ENCODE data around the gene NUP62CL. TPM values are rescaled to one million over a fixed set of nuclear protein-coding genes. Genes with fewer than 3 reads are reported as not detected.

Gene NUP62CL
- polyA plus RNA-seq, 1 donor (not counting 4 experiments of a cell fraction or from before 2014, with no cell fraction given) = 2.6 TPM

DNA sequence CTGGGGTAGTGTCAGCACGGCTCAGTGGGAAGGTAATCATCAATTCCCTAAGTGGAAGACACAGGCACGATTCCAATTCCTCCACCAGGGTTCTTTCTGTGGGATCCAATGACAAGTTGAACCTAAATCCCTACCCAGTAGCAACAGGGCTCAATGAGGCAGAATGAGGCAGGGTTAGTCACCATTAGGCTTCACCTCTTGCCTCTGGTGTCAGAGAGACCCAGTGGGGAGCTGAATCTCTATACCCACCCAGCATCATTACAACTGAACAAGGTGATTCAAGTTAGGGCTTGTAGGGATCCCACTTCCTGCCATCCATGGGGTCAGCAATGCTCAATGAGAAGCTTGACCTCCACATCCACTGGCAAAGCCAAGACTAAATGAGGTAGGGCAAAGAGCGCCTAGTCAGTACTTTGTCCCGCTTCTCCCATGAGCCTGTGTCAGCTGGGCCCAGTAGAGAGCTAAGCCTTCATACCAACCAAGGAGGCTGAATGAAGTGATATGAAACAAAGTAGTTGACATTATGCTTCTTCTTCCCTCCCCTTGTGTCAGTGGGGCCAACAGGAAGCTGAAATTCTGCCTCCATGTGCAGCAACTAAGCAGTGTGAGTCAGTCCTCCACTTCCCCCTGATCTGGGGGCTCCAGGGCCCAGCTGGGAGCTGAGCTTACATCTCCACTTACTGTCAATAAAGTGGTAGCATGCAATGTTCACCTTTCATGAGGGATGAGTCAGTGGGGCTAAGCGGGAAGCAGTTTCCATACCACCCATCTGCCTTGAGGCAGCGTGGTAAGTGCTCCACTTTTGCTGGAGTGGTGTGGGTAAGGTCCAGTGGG is 51.2 kb downstream of the NUP62CL start:
- H3K36me3 ChIP-seq (ENCODE audit: control insufficient read depth in 2 of 2, extremely low read depth in 1 of 2, insufficient read depth in 2 of 2, low read length in 2 of 2) = no peaks in the 10 kb centered on the region
- H3K27me3 ChIP-seq (ENCODE audit: control insufficient read depth, extremely low read depth, insufficient read depth, low read length) = no peaks in the 10 kb centered on the region
- no peak for TF ChIP-seq EZH2 (IDR thresholded peaks at IDR 0.05; ENCODE audit: low read length)
- TF ChIP-seq, protein P1, sequence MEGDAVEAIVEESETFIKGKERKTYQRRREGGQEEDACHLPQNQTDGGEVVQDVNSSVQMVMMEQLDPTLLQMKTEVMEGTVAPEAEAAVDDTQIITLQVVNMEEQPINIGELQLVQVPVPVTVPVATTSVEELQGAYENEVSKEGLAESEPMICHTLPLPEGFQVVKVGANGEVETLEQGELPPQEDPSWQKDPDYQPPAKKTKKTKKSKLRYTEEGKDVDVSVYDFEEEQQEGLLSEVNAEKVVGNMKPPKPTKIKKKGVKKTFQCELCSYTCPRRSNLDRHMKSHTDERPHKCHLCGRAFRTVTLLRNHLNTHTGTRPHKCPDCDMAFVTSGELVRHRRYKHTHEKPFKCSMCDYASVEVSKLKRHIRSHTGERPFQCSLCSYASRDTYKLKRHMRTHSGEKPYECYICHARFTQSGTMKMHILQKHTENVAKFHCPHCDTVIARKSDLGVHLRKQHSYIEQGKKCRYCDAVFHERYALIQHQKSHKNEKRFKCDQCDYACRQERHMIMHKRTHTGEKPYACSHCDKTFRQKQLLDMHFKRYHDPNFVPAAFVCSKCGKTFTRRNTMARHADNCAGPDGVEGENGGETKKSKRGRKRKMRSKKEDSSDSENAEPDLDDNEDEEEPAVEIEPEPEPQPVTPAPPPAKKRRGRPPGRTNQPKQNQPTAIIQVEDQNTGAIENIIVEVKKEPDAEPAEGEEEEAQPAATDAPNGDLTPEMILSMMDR (optimal IDR thresholded peaks at IDR 0.05 in 1 of 3, IDR thresholded peaks at IDR 0.05 in 1 of 3, conservative IDR thresholded peaks at IDR 0.05 in 1 of 3; ENCODE audit: extremely low read depth in 1 of 3, insufficient read depth in 2 of 3, low read length in 3 of 3) = no peak
- H3K4me3 ChIP-seq (ENCODE audit: control insufficient read depth in 2 of 3, extremely low read depth in 1 of 3, insufficient read depth in 2 of 3, low read depth in 1 of 3, low read length in 3 of 3) = peak overlapping the region; percentile 24 to 39 (median 36)
- H3K4me2 ChIP-seq (ENCODE audit: control insufficient read depth, extremely low read depth, insufficient read depth, low read depth, low read length) = peak overlapping the region; percentile 24
- peak overlapping the region; percentile 82 for H3K27ac ChIP-seq (ENCODE audit: control insufficient read depth, insufficient read depth, low read length)
- peak overlapping the region; percentile 58 for H3K9ac ChIP-seq (ENCODE audit: control insufficient read depth, extremely low read depth, insufficient read depth, low read length)
- peak; percentile 38 for DNase-seq (ENCODE audit: low read depth, low spot score)
- peak overlapping the region; percentile 44 for H2AFZ ChIP-seq (ENCODE audit: control insufficient read depth, low read length)
- FAIRE-seq = peak; percentile 95
- dilution Hi-C loops (cut with MboI; ENCODE audit: extremely low pct_ligation_motif_present, low sequenced_read_pairs) = no loop called here
- peaks cover 14% of the 10 kb centered on the region for H3K4me1 ChIP-seq (ENCODE audit: control insufficient read depth, extremely low read depth, insufficient read depth, low read length)
- H4K20me1 ChIP-seq (ENCODE audit: control insufficient read depth, extremely low read depth, insufficient read depth, low read length) = no peaks in the 10 kb centered on the region
- H3K79me2 ChIP-seq (ENCODE audit: control insufficient read depth, insufficient read depth, low read length) = no peaks in the 10 kb centered on the region
- no peaks in the 10 kb centered on the region for H3K9me1 ChIP-seq (ENCODE audit: control insufficient read depth, extremely low read depth, insufficient read depth, low read length)
- no peaks in the 10 kb centered on the region for H3K9me3 ChIP-seq (ENCODE audit: control insufficient read depth, low read depth, low read length)

DNA sequence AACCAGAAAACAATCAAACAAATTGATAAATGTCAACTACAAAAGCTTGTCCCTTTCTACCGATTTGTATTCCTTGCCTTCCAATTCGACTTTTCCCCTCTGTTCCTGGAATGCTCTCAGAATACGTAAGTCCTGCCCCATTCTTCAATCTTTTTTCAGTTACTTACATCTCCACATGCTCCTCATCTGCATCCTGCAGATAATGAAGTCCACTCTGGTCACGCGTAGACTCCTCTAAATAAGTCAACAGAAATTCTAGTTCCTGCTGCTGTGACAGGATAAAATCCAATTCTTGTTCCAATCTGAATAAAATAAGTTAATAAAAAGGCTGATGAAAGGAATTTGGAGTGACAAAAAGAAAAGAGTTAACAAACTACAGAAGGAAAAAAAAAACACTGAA is 53.2 kb downstream of the NUP62CL start:
- DNase-seq (ENCODE audit: low read depth, low spot score) = no peak
- dilution Hi-C loops (cut with MboI; ENCODE audit: extremely low pct_ligation_motif_present, low sequenced_read_pairs) = no loop called here
- FAIRE-seq = no peak

More for the DNA sequence above, 53.2 kb downstream of the NUP62CL start:
- H3K79me2 ChIP-seq (ENCODE audit: control insufficient read depth, insufficient read depth, low read length) = no peaks in the 10 kb centered on the region
- no peaks in the 10 kb centered on the region for H3K9me3 ChIP-seq (ENCODE audit: control insufficient read depth, low read depth, low read length)
- no peaks in the 10 kb centered on the region for H3K36me3 ChIP-seq (ENCODE audit: control insufficient read depth in 2 of 2, extremely low read depth in 1 of 2, insufficient read depth in 2 of 2, low read length in 2 of 2)
- no peak overlapping the region for H3K27ac ChIP-seq (ENCODE audit: control insufficient read depth, insufficient read depth, low read length)
- H3K9me1 ChIP-seq (ENCODE audit: control insufficient read depth, extremely low read depth, insufficient read depth, low read length) = no peaks in the 10 kb centered on the region
- H4K20me1 ChIP-seq (ENCODE audit: control insufficient read depth, extremely low read depth, insufficient read depth, low read length) = no peaks in the 10 kb centered on the region
- H3K4me1 ChIP-seq (ENCODE audit: control insufficient read depth, extremely low read depth, insufficient read depth, low read length) = peaks cover 14% of the 10 kb centered on the region
- TF ChIP-seq, protein P1 (optimal IDR thresholded peaks at IDR 0.05 in 1 of 3, IDR thresholded peaks at IDR 0.05 in 1 of 3, conservative IDR thresholded peaks at IDR 0.05 in 1 of 3; ENCODE audit: extremely low read depth in 1 of 3, insufficient read depth in 2 of 3, low read length in 3 of 3) = no peak
- H3K27me3 ChIP-seq (ENCODE audit: control insufficient read depth, extremely low read depth, insufficient read depth, low read length) = no peaks in the 10 kb centered on the region
- no peak overlapping the region for H2AFZ ChIP-seq (ENCODE audit: control insufficient read depth, low read length)
- no peak overlapping the region for H3K4me2 ChIP-seq (ENCODE audit: control insufficient read depth, extremely low read depth, insufficient read depth, low read depth, low read length)
- no peak overlapping the region for H3K4me3 ChIP-seq (ENCODE audit: control insufficient read depth in 2 of 3, extremely low read depth in 1 of 3, insufficient read depth in 2 of 3, low read depth in 1 of 3, low read length in 3 of 3)
- no peak overlapping the region for H3K9ac ChIP-seq (ENCODE audit: control insufficient read depth, extremely low read depth, insufficient read depth, low read length)
